Right ventricle myocardium inferior (tissue), 1 donor: ENCODE results near the gene NR2F1-AS1. TPM values are rescaled to one million over a fixed set of nuclear protein-coding genes. Genes with fewer than 3 reads are reported as not detected.

Experiments used
- ATAC-seq: fragments of 200-7000 bp; cut with Tn5 transposase; one replicate; pipeline ENCODE4 v1.9.1; 2020; ENCODE audit warnings: mild to moderate bottlenecking, moderate library complexity
- DNase-seq: peaks from one replicate; pipeline ENCODE4 v3.0.0; 2021; ENCODE audit errors: missing footprints
- intact Hi-C: fragments of 100-400 bp; cut with DNase I; formaldehyde crosslinking; loops from one replicate; pipeline ENCODE4 v1.11.0; 2022
- total RNA-seq: library from RNA; stranded (reverse); fragmentation: NEBNext Ultra II Directional; extraction: Animal tissue kit (Norgen Biotek cat#: 25700); gene quantifications from one replicate; pipeline ENCODE4 v1.2.1, GENCODE V29; 2021
- donor health status: DM: no; HTN: yes; CAD: no; lungs with severe emphysema.

The NR2F1-AS1 gene
- total RNA-seq, 1 donor from 2014 or later: 0.60 TPM

- no peak for DNase-seq
- no peak for ATAC-seq
- intact Hi-C loops: loop anchor here (5.0 kb wide), 1 partner anchor 219 kb away; no protein-coding TSS in a partner anchor
These were observed 2.4 kb upstream of the NR2F1-AS1 start for GRCh38 chr5:93583439-93583767.

GRCh38 chr5:93582677-93583438 lies 1.8 kb upstream of the NR2F1-AS1 start, which contains the start of gene NR2F1:
NR2F1 (plus strand) TSS chr5:93583222; CDS start chr5:93585024, 1,802 bp downstream.
- DNase-seq (peak; percentile 55), ATAC-seq (no peak)
- intact Hi-C loops: loop anchor here (5.0 kb wide), 1 partner anchor 219 kb away; no protein-coding TSS in a partner anchor

GRCh38 chr5:93582167-93582462 lies 1.1 kb upstream of the NR2F1-AS1 start:
- ATAC-seq (no peak), DNase-seq (no peak)
- intact Hi-C loops: loop anchor here (5.0 kb wide), 1 partner anchor 220 kb away; no protein-coding TSS in a partner anchor

- DNase-seq (peak; percentile 55), ATAC-seq (peak; percentile 45)
- intact Hi-C loops: loop anchor here (5.0 kb wide), 1 partner anchor 222 kb away; no protein-coding TSS in a partner anchor
These were observed 724 bp downstream of the NR2F1-AS1 start for GRCh38 chr5:93580063-93580926.

GRCh38 chr5:93579692-93580062 lies 1.3 kb downstream of the NR2F1-AS1 start:
- intact Hi-C loops: loop anchor here (5.0 kb wide), 1 partner anchor 223 kb away; no protein-coding TSS in a partner anchor
- DNase-seq (no peak), ATAC-seq (no peak)

- ATAC-seq (no peak), DNase-seq (peak; percentile 60)
- intact Hi-C loops: no loop called here
These were observed 2.0 kb downstream of the NR2F1-AS1 start for GRCh38 chr5:93578813-93579691.

- ATAC-seq (no peak), DNase-seq (no peak)
- intact Hi-C loops: no loop called here
These were observed 2.9 kb downstream of the NR2F1-AS1 start for GRCh38 chr5:93577854-93578812.

- ATAC-seq: no peak
These were observed 3.8 kb downstream of the NR2F1-AS1 start for GRCh38 chr5:93576994-93577853.

GRCh38 chr5:93575461-93576414 lies 5.3 kb downstream of the NR2F1-AS1 start:
- DNase-seq: no peak
- intact Hi-C loops: no loop called here
- no peak for ATAC-seq

More at GRCh38 chr5:93576994-93577853, 3.8 kb downstream of the NR2F1-AS1 start:
- no peak for DNase-seq
- intact Hi-C loops: no loop called here

- DNase-seq (no peak), ATAC-seq (no peak)
- intact Hi-C loops: no loop called here
These were observed 6.3 kb downstream of the NR2F1-AS1 start for GRCh38 chr5:93574491-93575305.

- DNase-seq (no peak), ATAC-seq (no peak)
- intact Hi-C loops: no loop called here
These were observed 7.4 kb downstream of the NR2F1-AS1 start for GRCh38 chr5:93573354-93574351.

- DNase-seq (no peak), ATAC-seq (no peak)
- intact Hi-C loops: no loop called here
These were observed 8.2 kb downstream of the NR2F1-AS1 start for GRCh38 chr5:93572608-93573353.

GRCh38 chr5:93572101-93572607 lies 8.9 kb downstream of the NR2F1-AS1 start:
- DNase-seq (no peak), ATAC-seq (no peak)
- intact Hi-C loops: no loop called here
